Fibroblast of villous mesenchyme (primary cell): ENCODE data around the gene PDGFB. TPM values are rescaled to one million over a fixed set of nuclear protein-coding genes. Genes with fewer than 3 reads are reported as not detected.

Experiments
- DNase-seq: peaks from one replicate; pipeline ENCODE4 v3.0.0-alpha.2; 2010; ENCODE audit warnings: low read depth
- H3K4me3 ChIP-seq: 2 replicates; pipeline ENCODE4 v1.5.1; 2011; ENCODE audit warnings: low read depth, mild to moderate bottlenecking, low read length
- CTCF ChIP-seq: IDR thresholded peaks from 2 replicates; pipeline ENCODE4 v1.5.1; 2012; ENCODE audit warnings: low read depth, mild to moderate bottlenecking, low read length; ENCODE audit not compliant: insufficient read depth
- total RNA-seq: library from RNA; depleted of rRNA; stranded (reverse); fragments of >200 nt; gene quantifications from 2 replicates; pipeline ENCODE4 v1.2.3, GENCODE V29; 2012

PDGFB gene
- total RNA-seq, 1 donor: 11.7 TPM

GRCh38 chr22:39245130-39246039 is 603 bp upstream of the PDGFB start:
- no peak for TF ChIP-seq CTCF
- DNase-seq: no peak
- H3K4me3 ChIP-seq: no peak overlapping the region

DNA sequence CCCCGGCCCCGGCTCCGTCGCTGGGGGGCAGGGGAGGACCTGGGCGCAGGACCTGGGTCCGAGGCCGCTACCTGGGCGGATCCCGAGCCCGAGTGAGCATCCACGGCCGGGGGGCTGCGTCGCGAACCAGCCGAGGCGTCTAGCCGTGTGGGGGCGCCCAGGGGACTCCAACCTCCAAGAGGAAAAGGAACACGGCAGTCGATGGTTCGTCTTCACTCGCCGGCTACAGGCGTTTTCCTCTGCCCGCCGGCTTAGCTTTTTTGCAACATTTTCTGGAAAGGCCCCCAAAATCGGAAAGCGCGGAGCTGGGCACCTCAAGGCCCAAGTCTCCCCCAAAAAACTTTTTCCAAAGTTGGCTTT is 666 bp downstream of the PDGFB start:
- no peak for DNase-seq
- peak overlapping the region; percentile 63 for H3K4me3 ChIP-seq
- no peak for TF ChIP-seq CTCF

DNA sequence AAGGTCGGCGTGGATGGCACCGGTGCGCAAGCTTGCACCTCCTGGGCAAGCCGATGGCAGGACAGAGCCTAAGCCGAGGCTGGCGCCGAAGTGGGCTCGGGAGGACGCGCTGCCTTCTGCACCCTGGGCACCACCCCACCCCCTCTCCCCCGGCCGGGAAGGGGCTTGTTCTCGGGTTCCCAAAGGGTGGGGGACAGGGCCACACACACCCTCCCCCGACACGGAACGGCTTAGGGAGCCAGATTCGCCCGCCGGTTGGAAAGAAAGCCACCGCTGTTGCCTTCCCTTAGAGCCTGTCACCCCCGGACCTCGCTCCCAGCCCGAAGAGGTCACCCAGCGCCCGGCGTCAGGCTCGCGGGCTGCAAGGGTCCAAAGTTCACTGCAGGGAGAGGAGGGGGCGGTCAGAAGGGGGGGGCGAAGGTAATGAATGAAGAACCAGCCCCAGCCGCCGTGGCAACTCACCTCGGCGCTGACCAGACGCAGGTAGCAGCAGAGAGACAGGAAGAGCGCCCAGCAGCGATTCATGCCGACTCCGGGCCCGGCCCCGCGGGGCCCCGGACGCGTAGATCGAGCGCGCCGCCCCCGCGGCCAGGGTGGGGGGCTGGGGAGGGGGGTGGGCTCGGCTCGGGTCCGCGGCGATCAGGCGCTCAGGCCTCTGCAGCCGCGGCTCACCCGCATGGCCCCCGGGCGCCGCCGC is 1.2 kb downstream of the PDGFB start:
- no peak for TF ChIP-seq CTCF
- DNase-seq: no peak
- H3K4me3 ChIP-seq: peak overlapping the region; percentile 63

- H3K4me3 ChIP-seq: peak overlapping the region; percentile 63
- TF ChIP-seq CTCF: no peak
- DNase-seq: no peak
Observed at GRCh38 chr22:39242595-39243438, 2.0 kb downstream of the PDGFB start.

- peak overlapping the region; percentile 63 for H3K4me3 ChIP-seq
- no peak for DNase-seq
Observed at GRCh38 chr22:39241794-39242594, 2.8 kb downstream of the PDGFB start.

More at GRCh38 chr22:39241794-39242594, 2.8 kb downstream of the PDGFB start:
- no peak for TF ChIP-seq CTCF
